ENCODE results near the gene RNF220. TPM values are rescaled to one million over a fixed set of nuclear protein-coding genes. Genes with fewer than 3 reads are reported as not detected.

The RNF220 gene
- total RNA-seq, 1 experiment from 2014 or later, result 128 TPM

- CTCF ChIA-PET, result interaction anchor here (0.7 to 2.6 kb wide), 8 partner anchors 17 to 293 kb away, joined by 3 to 19 read pairs (median 5); no protein-coding TSS in a partner anchor
- POLR2A ChIA-PET, result no interaction called here
Observed at GRCh38 chr1:44359234-44359935, 45.7 kb upstream of the RNF220 start.

GRCh38 chr1:44361478-44361877 lies 43.6 kb upstream of the RNF220 start:
- POLR2A ChIA-PET, result interaction anchor here (1.1 kb wide), 1 partner anchor 281 kb away, joined by 3 read pairs; no protein-coding TSS in a partner anchor
- DNase-seq (ENCODE audit: low spot score) (no peak), ATAC-seq (peak; percentile 67)
- TF ChIP-seq MAX (CRISPR knock-in tag; IDR thresholded peaks at IDR 0.05), result no peak
- TF ChIP-seq CREB1 (CRISPR knock-in tag; IDR thresholded peaks at IDR 0.05), result no peak
- no peak for TF ChIP-seq IRF2 (CRISPR knock-in tag; IDR thresholded peaks at IDR 0.05; ENCODE audit: borderline replicate concordance, low read depth)
- no peak for TF ChIP-seq E2F5 (CRISPR knock-in tag; IDR thresholded peaks at IDR 0.05)
- TF ChIP-seq NR1H2 (CRISPR knock-in tag; IDR thresholded peaks at IDR 0.05), result no peak
- no peak for TF ChIP-seq STAT6 (CRISPR knock-in tag; conservative IDR thresholded peaks at IDR 0.05; ENCODE audit: low read depth)
- no peak for TF ChIP-seq ELF4 (CRISPR knock-in tag; IDR thresholded peaks at IDR 0.05; ENCODE audit: low read depth)
- TF ChIP-seq JAZF1 (CRISPR knock-in tag; IDR thresholded peaks at IDR 0.05), result no peak
- TF ChIP-seq ATF6 (CRISPR knock-in tag; IDR thresholded peaks at IDR 0.05), result no peak
- no peak for TF ChIP-seq ZNF232 (CRISPR knock-in tag; IDR thresholded peaks at IDR 0.05)
- no peak for TF ChIP-seq SP1 (CRISPR knock-in tag; conservative IDR thresholded peaks at IDR 0.05)

More at GRCh38 chr1:44359234-44359935, 45.7 kb upstream of the RNF220 start:
- ATAC-seq (no peak), DNase-seq (ENCODE audit: low spot score) (no peak)
- H3K9me3 Mint-ChIP-seq, result no peaks in the 10 kb centered on the region
- peaks cover 10% of the 10 kb centered on the region for H3K27me3 Mint-ChIP-seq (ENCODE audit: low read depth)
- no peaks in the 10 kb centered on the region for H3K36me3 Mint-ChIP-seq
- H3K27ac Mint-ChIP-seq, result no peak overlapping the region
- no peak overlapping the region for H3K4me3 Mint-ChIP-seq
- peaks cover 36% of the 10 kb centered on the region for H3K4me1 Mint-ChIP-seq
- no peak for TF ChIP-seq PRRX2 (CRISPR knock-in tag; IDR thresholded peaks at IDR 0.05)
- TF ChIP-seq AFF4 (CRISPR knock-in tag; IDR thresholded peaks at IDR 0.05; ENCODE audit: borderline replicate concordance), result no peak
- TF ChIP-seq E2F5 (CRISPR knock-in tag; IDR thresholded peaks at IDR 0.05), result no peak
- TF ChIP-seq ATF3 (CRISPR knock-in tag; conservative IDR thresholded peaks at IDR 0.05), result no peak
- TF ChIP-seq USF2 (CRISPR knock-in tag; IDR thresholded peaks at IDR 0.05), result no peak

More at GRCh38 chr1:44361478-44361877, 43.6 kb upstream of the RNF220 start:
- CTCF ChIA-PET, result interaction anchor here (0.7 to 1.5 kb wide), 5 partner anchors 15 to 291 kb away, joined by 3 to 6 read pairs (median 3); no protein-coding TSS in a partner anchor
- Mint-ChIP-seq H3K4me3 (no peak overlapping the region), H3K27ac (no peak overlapping the region), H3K27me3 (ENCODE audit: low read depth) (peaks cover 17% of the 10 kb centered on the region), H3K4me1 (peaks cover 31% of the 10 kb centered on the region), H3K36me3 (no peaks in the 10 kb centered on the region), H3K9me3 (no peaks in the 10 kb centered on the region)

All from WTC11 (cell line).